22Rv1 (cell line): Measurements from ENCODE around the gene C20orf173.

Experiments
- CTCF ChIP-seq: fragments of 450-650 bp; IDR thresholded peaks from 2 replicates; pipeline ENCODE4 v1.5.1; 2017; ENCODE audit warnings: mild to moderate bottlenecking
- ZFX ChIP-seq: fragments of 450-650 bp; IDR thresholded peaks from 2 replicates; pipeline ENCODE4 v1.6.1; 2017; ENCODE audit warnings: antibody characterized with exemption, borderline replicate concordance

DNA sequence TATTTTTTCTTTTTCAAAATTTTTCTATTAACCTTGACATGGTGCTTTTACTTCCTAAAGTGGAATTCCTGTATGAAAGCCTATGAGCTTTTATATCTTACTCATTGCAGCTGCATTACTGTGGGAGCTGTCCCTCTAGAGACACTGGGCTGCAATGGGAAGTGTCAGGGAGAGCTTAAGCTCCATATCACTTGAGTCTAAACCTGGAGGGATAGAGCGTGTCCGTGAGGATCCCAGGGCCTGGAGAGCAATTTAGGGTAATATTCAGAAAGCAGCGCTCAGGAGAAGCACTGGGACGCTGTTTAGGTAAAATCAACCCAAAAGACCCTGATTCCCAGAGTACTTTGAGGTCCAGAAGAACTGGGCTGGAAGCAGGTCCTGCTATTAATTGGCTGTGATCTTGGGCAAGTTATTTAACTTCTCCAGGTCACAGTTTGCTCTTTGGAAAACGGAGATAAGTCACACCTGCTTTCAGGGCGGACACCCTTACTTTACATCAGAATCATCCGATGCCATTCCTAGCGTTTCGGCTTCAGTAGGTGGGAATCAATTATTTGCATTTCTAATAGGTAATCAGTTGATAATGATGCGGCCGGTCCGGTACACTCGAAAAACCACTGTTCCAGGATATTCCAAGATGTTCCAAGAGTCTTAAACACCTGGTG, 11.8 kb upstream of the C20orf173 start:
- no peak for TF ChIP-seq CTCF
- TF ChIP-seq ZFX: no peak
